ENCODE measurements around the gene PAM.

PAM gene

GRCh38 chr5:102921341-102922044, 166.4 kb downstream of the PAM start:
- DNase-seq (ENCODE audit: low read depth): no peak
- H3K4me3 ChIP-seq (ENCODE audit: low read length): no peak overlapping the region
- no peak for TF ChIP-seq CTCF (IDR thresholded peaks at IDR 0.05; ENCODE audit: insufficient read depth, low read depth, low read length, missing control alignments)

- no peak overlapping the region for H3K4me3 ChIP-seq (ENCODE audit: low read length)
- DNase-seq (ENCODE audit: low read depth): no peak
- no peak for TF ChIP-seq CTCF (IDR thresholded peaks at IDR 0.05; ENCODE audit: insufficient read depth, low read depth, low read length, missing control alignments)
These were observed 167.1 kb downstream of the PAM start for GRCh38 chr5:102922111-102922720.

- no peak for DNase-seq (ENCODE audit: low read depth)
- no peak for TF ChIP-seq CTCF (IDR thresholded peaks at IDR 0.05; ENCODE audit: insufficient read depth, low read depth, low read length, missing control alignments)
These were observed 167.8 kb downstream of the PAM start for GRCh38 chr5:102922799-102923477.

GRCh38 chr5:102924963-102925362, 169.9 kb downstream of the PAM start:
- TF ChIP-seq CTCF (IDR thresholded peaks at IDR 0.05; ENCODE audit: insufficient read depth, low read depth, low read length, missing control alignments): no peak
- no peak overlapping the region for H3K4me3 ChIP-seq (ENCODE audit: low read length)
- DNase-seq (ENCODE audit: low read depth): no peak

More at GRCh38 chr5:102922799-102923477, 167.8 kb downstream of the PAM start:
- H3K4me3 ChIP-seq (ENCODE audit: low read length): no peak overlapping the region

GRCh38 chr5:102927007-102927406, 171.9 kb downstream of the PAM start:
- H3K4me3 ChIP-seq (ENCODE audit: low read length): no peak overlapping the region
- no peak for DNase-seq (ENCODE audit: low read depth)
- TF ChIP-seq CTCF (IDR thresholded peaks at IDR 0.05; ENCODE audit: insufficient read depth, low read depth, low read length, missing control alignments): no peak

- H3K4me3 ChIP-seq (ENCODE audit: low read length): no peak overlapping the region
- no peak for TF ChIP-seq CTCF (IDR thresholded peaks at IDR 0.05; ENCODE audit: insufficient read depth, low read depth, low read length, missing control alignments)
- no peak for DNase-seq (ENCODE audit: low read depth)
These were observed 175.1 kb downstream of the PAM start for GRCh38 chr5:102930244-102930643.
